IPS-18c (cell line): ENCODE results near the gene HDAC7.

ENCODE experiments used
- H3K4me3 ChIP-seq: 2 replicates; pipeline ENCODE4 v1.7.0; 2013; ENCODE audit warnings: low read depth, mild to moderate bottlenecking, low read length, moderate library complexity; ENCODE audit not compliant: insufficient read depth
- H3K9me3 ChIP-seq: one replicate; pipeline ENCODE4 v1.6.1; 2013; ENCODE audit warnings: mild to moderate bottlenecking, low read length, moderate library complexity; ENCODE audit not compliant: control insufficient read depth, insufficient read depth

The HDAC7 gene

DNA sequence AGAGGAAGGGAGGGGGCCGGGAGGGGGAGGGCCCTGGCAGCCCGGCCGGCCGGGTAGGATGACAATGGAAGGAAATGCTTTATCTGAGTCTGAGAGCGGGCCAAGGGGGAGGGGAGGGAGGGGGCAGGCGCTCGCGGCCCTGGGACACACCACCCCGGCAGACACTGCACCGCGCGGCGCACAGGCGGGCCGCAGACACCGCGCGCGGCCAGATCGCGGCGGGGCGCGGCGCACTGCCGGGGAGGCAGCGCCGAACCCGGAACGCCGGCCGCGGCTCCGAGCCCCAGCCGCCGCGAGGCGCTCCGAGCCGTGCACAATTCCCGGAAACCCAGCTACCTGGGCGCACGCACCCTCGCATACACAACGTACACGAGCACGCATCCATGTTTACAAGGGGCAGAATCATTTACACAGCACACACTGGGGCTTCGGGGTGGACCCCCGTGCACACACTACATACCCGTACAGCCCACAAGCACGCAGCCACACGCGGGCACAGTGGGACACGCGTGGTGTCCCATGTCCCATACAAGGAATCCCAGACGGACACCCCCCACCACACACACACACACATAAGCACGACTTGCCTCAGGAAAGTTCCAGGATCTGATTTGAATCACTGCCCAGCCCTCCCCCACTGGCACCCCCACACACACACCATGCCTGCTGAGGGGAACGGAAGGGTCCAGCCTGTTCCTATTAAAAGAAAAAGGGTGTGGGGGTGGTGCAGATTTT, at the start of gene HDAC7:
TSS of gene HDAC7 (minus strand) at position 8 of the 735 bp plus-strand sequence. CDS start 118 bp downstream, outside the sequence.
- no peaks in the 10 kb centered on the region for H3K9me3 ChIP-seq
- H3K4me3 ChIP-seq = peak within 1 kb of the TSS; percentile 71

DNA sequence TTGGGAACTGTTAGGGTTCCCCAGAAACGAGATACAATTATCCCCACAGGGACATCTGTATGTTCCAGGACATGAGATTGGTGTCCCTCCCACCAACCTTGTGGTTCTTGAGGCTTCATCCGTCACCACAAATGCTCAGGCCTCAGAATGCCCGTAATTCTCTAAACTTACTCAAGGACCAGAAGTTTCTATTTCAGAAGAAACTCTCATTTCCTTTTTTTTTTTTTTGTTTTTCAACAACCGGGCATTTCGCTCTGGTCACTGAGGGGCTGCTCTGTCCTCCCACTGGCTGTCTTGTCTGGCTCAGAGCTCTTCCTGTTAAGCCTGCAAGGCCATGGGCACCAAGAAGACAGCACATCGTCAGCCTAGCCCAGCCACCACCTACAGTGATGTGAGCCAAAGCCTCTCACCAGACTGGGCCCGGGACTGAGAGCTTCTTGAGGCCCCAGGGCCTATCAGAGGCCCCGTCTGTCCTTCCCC, 48.9 kb upstream of the HDAC7 start:
- H3K4me3 ChIP-seq = no peak overlapping the region
- no peaks in the 10 kb centered on the region for H3K9me3 ChIP-seq

DNA sequence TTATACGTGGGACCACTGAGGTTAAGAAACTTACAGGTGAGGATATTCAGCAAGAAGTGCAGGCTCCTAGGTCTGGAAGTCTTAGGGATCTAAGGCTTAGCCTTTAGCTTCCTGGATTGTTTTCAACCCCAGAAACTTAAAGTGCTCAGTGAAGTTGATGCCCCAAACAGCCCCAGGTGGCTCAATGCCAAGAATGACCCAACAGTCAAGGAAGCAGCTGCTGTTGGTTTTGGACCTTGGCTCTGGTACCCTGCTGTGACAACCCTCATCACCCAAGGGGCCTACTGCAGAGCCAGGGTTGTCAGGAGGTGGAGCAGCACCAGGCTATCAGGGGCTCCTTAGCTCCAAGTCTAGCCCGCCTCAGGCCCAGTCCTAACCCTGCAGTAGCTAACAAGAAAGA, 48.3 kb upstream of the HDAC7 start:
- H3K4me3 ChIP-seq = no peak overlapping the region
- H3K9me3 ChIP-seq = no peaks in the 10 kb centered on the region

DNA sequence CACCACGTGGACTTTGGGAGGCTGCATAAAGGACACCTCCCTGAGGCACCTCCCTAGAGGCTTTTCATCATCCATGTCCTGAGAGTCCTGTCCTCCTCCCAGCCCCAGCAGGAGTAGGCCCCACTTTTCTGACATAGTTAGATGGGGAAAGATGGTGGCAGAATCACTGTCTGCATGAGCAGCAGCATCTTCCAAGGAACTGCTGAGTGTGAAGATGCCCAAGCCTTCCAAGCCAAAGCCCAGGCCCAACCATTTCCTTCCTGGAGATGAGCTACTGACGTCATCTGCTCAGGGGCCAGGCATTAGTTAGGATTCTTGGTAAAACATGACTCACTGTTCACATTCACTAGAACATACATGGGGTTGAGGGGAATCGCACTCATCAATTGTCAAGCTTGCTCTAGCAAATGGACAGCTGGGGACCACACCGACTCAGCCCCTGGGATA, 47.8 kb upstream of the HDAC7 start:
- H3K4me3 ChIP-seq = no peak overlapping the region
- H3K9me3 ChIP-seq = no peaks in the 10 kb centered on the region

DNA sequence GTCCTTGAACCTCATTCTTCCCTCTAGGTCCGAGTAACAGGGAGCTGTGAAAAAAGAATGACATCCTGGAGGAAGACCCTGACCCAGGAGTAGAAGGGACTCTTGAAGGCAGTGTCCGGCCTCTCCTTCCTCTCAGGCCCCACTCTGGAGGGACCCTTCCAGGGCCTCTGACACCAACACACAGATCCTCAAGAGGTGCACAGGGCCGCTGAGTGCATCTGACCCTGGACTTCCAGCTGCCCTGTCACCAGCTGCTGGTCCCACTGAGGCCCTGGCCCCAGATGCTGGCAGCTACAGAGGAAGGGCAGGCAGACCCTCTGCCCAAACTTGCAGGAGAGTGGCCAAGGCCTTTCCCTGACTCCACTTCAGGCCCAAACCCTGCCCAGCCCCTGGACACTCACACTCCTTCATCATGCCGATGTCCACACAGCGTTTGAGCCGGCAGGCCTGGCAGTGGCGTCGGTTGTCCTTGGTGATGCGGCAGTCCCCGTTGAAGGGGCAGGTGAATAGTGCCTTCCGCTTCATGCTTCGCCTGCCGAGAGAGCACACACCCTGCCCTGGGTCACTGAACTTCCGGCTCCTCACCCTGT, 45.0 kb upstream of the HDAC7 start:
- Histone ChIP-seq H3K4me3 (no peak overlapping the region), H3K9me3 (no peaks in the 10 kb centered on the region)

DNA sequence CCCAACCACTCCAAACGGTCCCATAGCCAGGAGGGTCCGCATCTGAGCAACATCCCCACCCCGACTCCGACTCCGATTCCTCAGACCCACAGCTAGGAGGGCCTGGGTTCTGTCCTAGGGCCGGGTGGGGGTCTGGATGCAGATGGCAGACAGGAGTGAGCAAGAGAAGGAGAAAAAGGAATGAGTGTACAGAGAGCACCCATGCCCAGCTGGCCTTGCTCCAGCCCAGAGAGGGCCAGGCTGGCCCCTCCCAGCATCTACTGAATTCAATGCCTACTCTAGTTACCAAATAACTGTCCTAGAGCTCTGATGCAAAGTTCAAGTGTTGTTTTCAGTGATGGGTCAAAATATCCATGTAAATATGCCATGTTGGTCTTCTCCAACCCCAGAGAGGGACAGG, 44.3 kb upstream of the HDAC7 start:
- Histone ChIP-seq H3K9me3 (no peaks in the 10 kb centered on the region), H3K4me3 (no peak overlapping the region)

DNA sequence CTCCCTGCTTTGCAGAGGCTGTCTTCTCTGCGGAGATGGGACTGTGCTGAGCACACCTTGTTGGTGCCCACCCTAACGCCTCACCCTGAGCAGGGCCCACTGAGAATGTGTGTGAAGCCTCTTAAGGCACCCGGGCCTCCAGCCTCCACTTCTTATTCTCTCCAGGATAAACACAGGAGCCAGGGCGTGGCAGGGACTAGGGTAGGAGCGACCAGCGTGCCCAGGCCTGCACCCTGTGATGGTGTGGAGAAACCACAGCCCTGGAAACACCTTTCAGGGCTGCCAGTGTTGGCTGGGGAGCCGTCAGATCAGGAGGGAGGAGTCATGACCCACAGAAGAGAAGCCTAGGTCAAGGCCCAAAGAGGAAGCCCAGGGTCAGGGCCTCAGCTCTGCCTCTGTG, 43.8 kb upstream of the HDAC7 start:
- H3K4me3 ChIP-seq = no peak overlapping the region
- no peaks in the 10 kb centered on the region for H3K9me3 ChIP-seq

DNA sequence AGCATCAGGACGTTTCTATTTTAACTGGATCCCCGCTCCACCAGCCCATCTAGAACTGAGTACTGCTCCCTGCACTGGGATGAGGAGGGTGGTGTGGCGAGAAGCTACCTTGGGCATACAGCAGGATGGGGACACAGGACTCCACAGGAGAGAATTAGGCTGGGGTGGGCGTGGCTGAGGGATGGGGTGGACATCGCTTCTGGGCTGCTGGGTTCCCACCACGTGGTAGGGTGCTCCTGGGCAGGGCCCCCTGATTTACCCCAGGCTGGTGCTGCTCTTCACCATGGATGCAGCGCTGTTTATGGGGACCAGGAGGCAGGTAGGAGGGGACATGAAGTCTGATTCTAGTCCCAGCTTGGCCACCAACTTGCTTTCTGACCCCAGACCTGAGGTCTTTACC, 43.2 kb upstream of the HDAC7 start:
- Histone ChIP-seq H3K4me3 (no peak overlapping the region), H3K9me3 (no peaks in the 10 kb centered on the region)

DNA sequence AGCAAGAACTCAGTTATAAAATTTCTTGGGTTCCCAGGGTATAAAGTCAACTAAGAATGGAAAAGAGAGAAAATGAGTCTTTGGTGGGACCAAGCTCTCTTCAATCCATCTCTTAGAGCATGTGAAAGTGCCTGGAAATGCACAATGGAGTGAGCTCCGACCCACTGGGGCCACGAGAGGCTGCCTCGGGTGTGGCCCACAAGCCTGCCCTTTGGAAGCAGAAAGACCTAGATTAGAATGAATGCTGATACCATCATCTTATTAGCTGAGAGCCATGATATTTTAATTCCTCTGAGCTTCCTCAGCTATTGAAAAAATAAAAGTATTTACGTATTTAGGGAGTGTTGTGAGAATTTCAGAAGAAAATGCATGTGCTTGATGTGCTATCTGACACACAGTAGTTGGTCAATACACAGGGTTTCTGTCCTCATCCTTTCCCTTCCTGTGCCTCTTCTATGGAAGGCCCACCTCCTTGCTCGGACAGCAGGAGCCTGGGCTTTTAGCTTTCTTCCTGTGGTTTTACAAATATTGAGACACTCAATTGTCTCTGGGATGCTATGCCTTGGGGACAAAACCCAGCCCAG, 42.6 kb upstream of the HDAC7 start:
- H3K4me3 ChIP-seq = no peak overlapping the region

DNA sequence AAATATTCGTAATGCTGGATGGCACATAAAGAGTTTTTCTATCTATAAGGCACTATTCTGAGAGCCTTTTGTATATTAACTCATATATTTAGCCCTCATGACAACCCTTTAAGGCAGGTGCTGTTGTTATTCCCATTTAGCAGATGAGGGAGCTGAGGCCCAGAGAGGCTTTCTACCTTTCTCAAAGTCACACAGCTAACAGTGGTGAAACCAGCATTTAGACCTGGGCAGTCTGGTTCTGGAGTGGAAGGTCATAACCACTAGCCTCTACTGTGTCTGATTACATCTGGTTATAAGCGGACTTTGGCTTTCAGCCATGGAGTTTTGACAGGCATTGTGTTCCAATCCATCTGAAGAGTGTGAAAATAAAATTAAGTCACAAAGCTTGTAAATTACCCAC, 41.2 kb upstream of the HDAC7 start:
- Histone ChIP-seq H3K9me3 (no peaks in the 10 kb centered on the region), H3K4me3 (no peak overlapping the region)

More for the DNA sequence above, 42.6 kb upstream of the HDAC7 start:
- H3K9me3 ChIP-seq = no peaks in the 10 kb centered on the region

DNA sequence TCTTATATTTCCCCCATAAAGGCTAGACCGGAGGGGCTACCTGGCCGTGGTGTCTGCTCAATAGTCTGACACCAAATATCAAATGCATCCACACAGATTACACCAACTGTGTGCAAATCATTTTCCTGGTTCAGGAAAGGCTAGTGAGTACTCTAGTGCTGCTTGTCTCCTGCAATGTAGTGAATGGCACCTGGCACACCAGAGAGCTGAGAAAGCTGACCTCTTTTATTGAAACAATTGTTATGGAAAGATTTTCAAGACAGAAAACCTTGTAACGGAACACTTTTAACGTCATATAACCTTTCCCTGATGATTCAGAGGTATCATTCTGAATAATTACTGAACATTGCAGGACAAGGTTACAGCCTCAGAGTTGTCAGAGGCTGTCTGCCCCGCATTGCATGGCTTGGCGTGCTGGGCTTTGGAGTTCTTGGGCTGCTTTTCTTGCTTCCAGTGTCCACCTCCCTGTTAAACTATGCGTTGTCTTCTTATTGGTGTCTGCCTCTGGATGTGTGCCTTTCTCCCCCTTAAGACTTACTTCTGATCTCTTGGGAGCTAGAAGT, 40.7 kb upstream of the HDAC7 start:
- Histone ChIP-seq H3K4me3 (no peak overlapping the region), H3K9me3 (no peaks in the 10 kb centered on the region)

DNA sequence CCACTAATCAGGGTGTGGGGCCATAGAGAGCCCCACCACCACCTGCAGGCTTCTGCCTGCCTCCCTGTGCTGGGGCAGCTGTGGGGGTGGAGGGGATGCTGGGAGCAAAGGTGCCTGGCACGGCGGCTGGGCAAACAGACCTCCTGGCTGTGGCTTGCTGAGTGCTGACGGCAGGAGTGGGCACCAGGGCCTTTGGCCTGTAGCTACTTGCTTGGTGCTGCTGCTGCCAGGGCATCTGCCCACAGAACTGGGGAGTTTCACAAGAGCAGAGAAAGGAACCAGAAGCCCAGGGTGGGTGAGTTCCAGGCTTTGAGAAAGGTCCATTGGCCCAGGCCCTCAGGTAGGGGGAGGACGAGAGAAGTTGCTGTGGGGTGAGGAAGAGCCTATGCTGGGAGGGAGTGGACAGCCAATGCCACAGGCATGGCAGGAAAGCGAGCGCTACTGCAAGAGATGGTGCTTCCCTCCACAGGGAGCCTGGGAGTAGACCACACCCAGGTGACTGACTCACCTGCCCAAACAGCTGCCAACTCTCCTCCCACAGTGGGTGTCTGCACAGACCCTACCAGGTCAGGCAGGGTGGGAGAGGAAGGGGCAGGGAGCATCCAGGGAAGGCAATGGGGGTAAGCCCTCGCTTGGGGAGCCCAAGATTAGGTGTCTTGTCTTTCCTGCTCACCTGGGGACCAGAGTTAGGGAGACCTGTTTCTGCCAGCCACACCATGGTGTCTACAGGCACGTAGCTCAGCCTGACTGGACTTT, 39.0 kb upstream of the HDAC7 start:
- H3K9me3 ChIP-seq = no peaks in the 10 kb centered on the region
- H3K4me3 ChIP-seq = no peak overlapping the region

DNA sequence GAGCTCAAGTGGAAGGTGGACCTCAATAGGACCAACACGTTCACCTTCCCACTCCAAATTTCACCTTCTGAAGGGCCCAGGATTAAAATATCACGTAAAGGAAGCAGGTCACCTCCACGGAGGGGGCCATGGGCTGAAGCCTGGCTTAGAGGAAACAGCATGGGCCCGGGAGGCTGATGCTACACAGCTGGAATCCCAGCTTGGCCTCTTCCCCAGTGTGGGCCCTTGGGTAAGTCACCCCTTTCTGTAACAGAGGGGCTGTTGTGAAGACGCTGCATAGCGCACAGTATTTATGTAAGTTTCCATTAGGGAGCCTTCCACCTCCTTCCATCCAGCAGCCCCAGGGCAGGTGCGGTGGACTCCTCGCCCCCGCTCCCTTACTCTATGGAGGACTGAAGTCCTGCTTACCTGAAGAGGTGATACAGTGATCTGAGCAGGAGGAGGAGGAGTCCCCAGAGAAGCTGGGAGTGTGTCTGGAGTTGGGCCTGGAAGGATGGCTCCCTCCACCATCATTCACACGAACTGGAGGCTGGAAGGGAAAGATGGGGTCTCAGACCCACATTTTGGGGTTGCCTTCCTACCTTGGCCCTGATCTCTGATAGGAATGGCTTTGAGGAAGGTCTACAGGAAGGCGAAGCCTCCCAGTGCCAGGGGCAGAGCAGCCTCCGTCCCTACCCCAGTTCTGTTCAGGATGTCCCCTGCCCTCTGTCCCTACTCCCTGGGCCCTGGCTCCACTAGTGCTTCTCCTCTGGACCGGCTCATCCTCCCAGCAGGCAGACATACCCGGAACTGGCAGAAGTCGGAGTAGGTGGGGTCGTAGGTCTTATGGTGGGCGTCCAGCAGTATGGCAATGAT, 37.2 kb upstream of the HDAC7 start:
- Histone ChIP-seq H3K4me3 (no peak overlapping the region), H3K9me3 (no peaks in the 10 kb centered on the region)

DNA sequence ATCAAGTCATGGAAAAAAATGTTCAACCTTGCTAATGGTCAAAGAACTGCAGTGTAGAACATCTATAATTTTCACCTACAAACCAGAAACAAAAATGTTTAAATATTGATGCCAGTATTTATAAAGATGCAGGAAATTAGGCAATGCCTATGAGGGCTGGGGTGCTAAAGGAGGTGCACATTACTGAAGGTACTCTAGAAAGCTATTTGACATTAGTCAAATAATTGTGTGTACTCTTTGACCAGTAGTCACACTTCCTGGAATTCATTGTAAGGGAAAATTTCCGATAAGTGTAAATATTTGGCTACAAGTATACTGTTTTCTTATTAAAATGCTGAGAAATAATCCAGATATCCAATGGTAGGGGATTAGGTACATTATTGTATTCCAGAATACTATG, 36.4 kb upstream of the HDAC7 start:
- Histone ChIP-seq H3K9me3 (no peaks in the 10 kb centered on the region), H3K4me3 (no peak overlapping the region)

DNA sequence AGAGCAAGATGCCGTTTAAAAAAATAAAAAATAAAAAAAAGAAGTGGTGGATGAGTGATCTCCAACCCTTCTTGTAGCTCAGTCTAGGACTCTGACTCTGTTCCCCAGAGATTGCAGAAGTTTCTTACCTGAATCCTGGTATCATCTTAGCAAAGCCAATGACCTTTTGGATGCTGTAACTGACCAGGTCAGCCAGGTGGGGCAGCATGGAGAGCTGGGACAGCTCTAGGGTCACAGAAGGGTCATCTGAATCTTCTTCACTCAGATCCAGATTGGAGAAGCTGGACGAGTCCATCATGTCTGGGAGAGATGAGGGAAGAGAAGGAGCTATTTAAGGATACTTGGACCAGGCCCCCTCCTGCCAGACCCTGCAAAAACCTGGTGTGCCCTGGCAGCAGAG, 35.8 kb upstream of the HDAC7 start:
- Histone ChIP-seq H3K9me3 (no peaks in the 10 kb centered on the region), H3K4me3 (no peak overlapping the region)

DNA sequence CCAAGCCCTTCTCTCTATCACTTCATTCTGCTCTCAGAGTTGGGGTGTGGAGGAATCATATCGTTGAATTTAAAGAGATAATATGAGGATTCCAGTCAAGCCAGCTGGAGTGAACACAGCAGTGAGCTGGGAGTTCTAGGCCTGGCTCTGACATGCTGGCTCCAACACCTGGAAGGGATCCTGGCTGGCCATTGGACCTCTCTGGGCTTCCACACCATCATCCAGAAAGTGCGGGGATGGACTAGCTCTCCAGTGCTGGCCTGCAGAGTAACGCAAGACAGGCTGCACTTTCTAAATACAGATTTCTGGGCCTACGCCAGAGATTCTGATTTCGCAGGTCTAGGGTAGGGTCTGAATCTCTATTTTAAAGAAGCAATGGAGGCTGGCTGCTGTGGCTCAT, 34.8 kb upstream of the HDAC7 start:
- H3K9me3 ChIP-seq = no peaks in the 10 kb centered on the region
- no peak overlapping the region for H3K4me3 ChIP-seq
